ENCODE measurements around the gene SND1. TPM values are rescaled to one million over a fixed set of nuclear protein-coding genes. Genes with fewer than 3 reads are reported as not detected.
"Not testable (repeated sequence)": the region's sequence is repeated elsewhere in the genome, so short reads cannot be mapped to it uniquely, and the experiment has no call there.

SND1 gene
- polyA plus RNA-seq, 4 donors, result 142 to 159 (median 148) TPM

GRCh38 chr7:127900732-127901685 lies 249.0 kb downstream of the SND1 start:
- no peak for DNase-seq (ENCODE audit: low read depth in 4 of 4, low spot score in 3 of 4)

DNA sequence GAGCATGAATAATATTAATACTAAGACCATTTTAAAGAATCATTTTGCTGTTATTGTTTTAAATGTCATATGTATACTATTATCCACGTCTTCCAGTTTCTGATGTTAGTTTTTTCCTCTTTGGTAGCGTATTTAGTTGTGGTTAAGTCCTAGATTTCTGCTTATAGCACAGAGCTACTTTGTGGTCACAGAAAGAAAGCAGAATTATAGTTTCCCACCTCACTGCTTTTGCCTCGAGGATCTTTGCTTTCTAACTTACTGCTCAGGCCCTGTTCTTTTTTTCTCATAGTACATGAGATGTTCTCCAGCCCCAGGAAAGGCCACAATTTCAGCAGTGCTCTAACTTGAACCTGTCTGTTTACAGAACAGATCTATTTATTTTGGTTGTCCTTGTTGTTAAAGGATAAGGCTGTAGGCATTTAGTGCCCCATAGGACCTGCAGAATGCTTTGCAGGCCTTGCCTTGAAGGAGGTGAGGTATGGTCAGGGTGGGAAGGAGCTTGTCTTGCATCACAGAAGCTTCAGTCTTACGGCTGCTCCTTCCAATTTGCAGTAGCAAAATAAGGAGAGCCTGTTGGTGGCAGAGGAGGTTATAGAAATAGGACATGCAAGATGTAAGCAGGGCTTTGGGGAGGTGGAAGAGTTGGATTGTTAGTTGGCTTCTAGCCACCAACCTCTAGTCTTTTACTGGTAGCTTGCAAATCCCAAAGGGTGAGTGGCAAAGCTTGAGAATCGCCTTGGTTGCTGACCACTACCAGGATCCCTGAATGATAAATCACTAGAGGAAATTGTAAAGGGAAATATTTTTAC lies 250.1 kb downstream of the SND1 start:
- no peak for DNase-seq (ENCODE audit: low read depth in 4 of 4, low spot score in 3 of 4)

GRCh38 chr7:127902753-127903152 lies 250.8 kb downstream of the SND1 start:
- not testable (repeated sequence) for DNase-seq (ENCODE audit: low read depth in 4 of 4, low spot score in 3 of 4)

DNA sequence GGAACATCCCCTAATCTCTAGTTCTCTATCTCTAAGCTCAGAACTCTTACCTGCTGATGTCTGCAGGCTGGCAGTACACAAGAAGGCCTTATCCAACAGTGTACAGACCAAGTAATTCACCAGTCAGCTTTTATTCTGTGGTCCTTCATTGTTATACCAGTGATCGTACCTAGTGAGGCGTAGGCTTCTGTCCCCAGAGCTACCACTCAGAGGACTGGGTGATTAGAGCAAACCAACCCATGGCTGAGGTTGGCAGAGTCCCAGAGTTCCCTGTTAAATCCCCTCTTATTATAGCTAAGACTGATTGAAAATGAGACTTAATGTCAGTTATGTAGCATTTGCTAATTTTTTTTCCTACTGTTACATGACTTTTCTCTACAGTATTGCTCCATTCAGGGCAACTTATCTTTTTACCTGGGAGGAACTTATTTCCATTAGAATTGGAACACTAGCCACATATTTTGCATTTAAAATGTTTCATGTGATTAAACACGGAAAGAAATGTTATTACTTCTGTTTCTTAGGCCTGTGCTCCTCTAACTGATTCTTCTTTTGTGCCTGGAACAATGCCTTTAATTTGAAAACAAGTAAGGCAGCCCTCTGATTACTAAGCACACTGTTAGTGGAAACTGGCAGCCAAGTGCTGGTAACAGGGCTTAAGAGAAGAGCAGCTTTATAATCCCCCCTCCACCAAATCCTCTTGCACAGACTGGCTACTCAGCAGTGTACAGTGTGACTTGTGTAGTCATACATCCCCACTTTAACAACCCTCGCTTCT lies 252.1 kb downstream of the SND1 start:
- DNase-seq (ENCODE audit: low read depth in 4 of 4, low spot score in 3 of 4), result no peak

GRCh38 chr7:127904670-127904985 lies 252.6 kb downstream of the SND1 start:
- no peak for DNase-seq (ENCODE audit: low read depth in 4 of 4, low spot score in 3 of 4)

- DNase-seq (ENCODE audit: low read depth in 4 of 4, low spot score in 3 of 4), result no peak
These were observed 253.0 kb downstream of the SND1 start for GRCh38 chr7:127905021-127905420.

- no peak for DNase-seq (ENCODE audit: low read depth in 4 of 4, low spot score in 3 of 4)
These were observed 253.7 kb downstream of the SND1 start for GRCh38 chr7:127905491-127906330.

GRCh38 chr7:127907110-127908040 lies 255.4 kb downstream of the SND1 start:
- DNase-seq (ENCODE audit: low read depth in 4 of 4, low spot score in 3 of 4), result no peak

GRCh38 chr7:127908430-127909258 lies 256.6 kb downstream of the SND1 start:
- no peak for DNase-seq (ENCODE audit: low read depth in 4 of 4, low spot score in 3 of 4)

DNA sequence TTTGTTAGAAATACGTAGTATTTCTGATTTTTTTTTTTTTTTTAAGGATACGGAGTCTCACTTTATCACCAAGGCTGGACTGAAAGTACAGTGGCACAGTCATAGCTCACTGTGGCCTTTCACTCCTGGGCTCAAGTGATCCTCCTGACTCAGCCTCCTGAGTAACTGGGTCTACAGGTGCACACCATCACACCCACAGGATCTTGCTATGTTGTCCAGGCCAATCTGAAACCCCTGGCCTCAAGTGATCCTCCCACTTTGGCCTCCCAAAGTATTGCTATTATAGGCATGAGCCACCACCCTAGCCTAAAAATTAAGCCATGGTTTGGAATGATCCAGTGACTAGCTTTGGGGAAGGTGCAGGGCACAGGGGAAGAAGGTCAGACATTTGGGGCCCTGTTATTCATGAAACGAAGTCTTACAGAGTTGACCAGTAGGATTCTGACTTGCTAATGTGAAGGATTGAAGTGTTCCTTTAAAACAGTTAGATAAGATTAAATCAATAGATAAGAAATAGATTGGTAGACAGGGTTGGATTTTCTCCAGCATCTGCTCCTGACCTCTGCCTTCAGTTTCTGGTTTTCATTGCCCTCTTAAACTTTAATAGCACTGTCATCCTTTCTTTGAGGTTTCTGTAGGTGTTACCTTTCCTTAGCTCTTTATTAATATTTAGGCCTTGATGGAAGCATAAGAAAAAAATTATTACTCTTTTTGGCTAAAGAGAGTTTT lies 257.6 kb downstream of the SND1 start:
- DNase-seq (ENCODE audit: low read depth in 4 of 4, low spot score in 3 of 4), result no peak

DNA sequence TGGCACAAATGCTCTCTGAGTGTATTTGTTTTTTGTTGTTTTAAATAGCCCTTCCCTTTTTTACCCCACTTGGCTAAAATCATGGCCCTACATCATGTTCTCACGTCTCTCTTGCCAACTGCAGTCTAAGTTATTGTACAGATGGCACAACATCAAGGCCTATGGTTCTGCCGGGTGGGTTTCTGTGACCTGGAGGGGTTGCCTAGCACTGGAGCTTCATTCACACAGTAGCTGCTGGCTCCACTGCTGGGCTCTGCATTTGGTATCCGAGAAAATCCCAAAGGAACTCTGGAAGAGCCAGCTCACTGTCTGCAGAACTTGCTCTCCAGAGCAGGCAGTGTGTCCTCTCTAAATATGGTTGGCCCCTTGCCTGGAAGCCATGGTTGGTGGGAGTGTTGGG lies 258.7 kb downstream of the SND1 start:
- no peak for DNase-seq (ENCODE audit: low read depth in 4 of 4, low spot score in 3 of 4)

DNA sequence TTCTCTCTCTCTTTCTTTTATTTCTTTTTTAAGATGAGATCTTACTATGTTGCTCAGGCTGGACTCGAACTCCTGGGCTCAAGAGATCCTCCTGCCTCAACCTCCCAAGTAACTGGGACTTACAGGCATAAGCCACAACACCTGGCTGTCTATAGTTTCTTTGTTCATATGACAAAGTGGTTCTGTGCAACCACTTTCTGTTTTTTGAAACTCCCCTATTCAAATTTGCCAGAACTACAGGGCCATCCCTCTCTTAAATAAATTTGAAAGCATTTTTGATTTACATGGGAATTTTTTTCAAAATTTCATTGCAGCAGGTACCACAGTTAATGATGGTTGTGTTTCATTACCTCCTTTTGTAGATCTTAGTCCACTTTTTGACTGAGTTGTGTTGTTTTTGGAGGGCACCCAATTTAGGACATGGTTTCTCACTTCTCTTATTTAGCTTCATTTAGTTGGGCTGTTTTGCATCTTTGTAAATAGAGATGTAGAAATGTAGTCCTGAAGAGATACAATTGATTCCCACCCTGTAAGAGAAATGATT lies 260.0 kb downstream of the SND1 start:
- DNase-seq (ENCODE audit: low read depth in 4 of 4, low spot score in 3 of 4), result no peak

DNA sequence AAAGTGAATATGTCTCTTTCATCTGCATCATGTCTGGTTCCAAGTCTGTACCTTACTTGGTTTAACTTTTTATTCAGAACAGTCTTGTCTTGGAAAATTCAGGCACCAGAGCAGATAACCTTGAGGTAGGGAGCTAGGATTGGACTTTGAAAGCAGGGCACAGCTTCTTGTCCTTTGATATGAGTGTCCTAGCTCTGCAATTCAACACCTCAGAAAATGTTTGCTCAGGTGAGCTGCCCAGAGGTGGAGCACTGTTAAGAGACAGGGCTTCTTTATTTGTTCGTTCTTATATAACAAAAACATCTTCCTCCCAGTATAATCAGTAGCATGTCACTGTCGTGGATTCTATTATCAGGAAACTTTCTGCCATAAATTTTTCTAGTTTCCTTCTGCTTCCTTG lies 260.9 kb downstream of the SND1 start:
- DNase-seq (ENCODE audit: low read depth in 4 of 4, low spot score in 3 of 4), result no peak

- no peak for DNase-seq (ENCODE audit: low read depth in 4 of 4, low spot score in 3 of 4)
These were observed 261.7 kb downstream of the SND1 start for GRCh38 chr7:127913686-127914085.

- no peak for DNase-seq (ENCODE audit: low read depth in 4 of 4, low spot score in 3 of 4)
These were observed 262.7 kb downstream of the SND1 start for GRCh38 chr7:127914693-127915092.

DNA sequence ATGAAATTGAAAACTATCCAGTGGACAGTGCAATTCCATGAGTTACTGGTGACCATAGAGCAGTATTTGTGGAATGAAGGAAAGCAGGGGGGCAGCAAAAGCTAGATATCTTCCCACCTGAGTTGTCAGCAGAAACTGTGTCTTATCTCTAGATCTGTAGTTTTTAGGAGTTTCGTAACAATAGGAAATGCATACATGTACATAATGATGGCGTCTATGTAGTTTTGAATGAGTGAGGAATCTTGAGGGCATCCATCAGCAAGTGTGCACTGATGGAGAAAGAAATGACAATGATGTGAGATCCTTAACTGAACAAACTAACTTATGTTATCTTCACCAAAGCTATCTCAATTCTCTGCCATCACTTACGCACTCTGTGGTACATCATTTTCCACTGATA lies 264.7 kb downstream of the SND1 start:
- no peak for DNase-seq (ENCODE audit: low read depth in 4 of 4, low spot score in 3 of 4)

DNA sequence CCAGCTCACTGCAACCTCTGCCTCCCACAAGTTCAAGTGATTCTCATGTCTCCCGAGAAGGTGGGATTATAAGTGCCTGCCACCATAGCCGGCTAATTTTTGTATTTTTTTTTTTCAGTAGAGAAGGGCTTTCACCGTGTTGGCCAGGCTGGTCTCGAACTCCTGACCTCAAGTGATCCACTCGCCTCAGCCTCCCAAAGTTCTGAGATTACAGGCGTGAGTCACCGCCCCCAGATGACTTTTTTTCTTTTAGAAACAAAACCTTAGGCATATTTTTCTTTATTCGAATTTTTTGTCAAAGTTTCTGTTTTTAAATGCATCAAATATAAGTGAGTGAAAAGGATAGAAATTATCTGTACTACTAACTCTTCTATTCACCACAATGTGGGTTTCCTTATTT lies 266.1 kb downstream of the SND1 start:
- DNase-seq (ENCODE audit: low read depth in 4 of 4, low spot score in 3 of 4), result no peak

All from right renal pelvis (tissue), 4 donors.